SW 1271 (cell line): ENCODE data around the gene KREMEN1.
"Not testable (repeated sequence)": the region's sequence is repeated elsewhere in the genome, so short reads cannot be mapped to it uniquely, and the experiment has no call there.

Source experiments
- DNase-seq, 2 experiments: peaks; one replicate each; lab custom pipeline; 2025; lab: John Stamatoyannopoulos, UW

The KREMEN1 gene

GRCh38 chr22:29072979-29073617, at the start of gene KREMEN1:
Gene KREMEN1, plus strand, starts transcription at chr22:29073035. Its CDS starts 96 bp downstream, at chr22:29073131.
- no peak for DNase-seq

GRCh38 chr22:29023172-29023796, 49.6 kb upstream of the KREMEN1 start:
- DNase-seq: no peak

- DNase-seq: no peak
These were observed 46.3 kb upstream of the KREMEN1 start for GRCh38 chr22:29026579-29026978.

- no peak for DNase-seq
These were observed 44.4 kb upstream of the KREMEN1 start for GRCh38 chr22:29028468-29028867.

GRCh38 chr22:29029202-29030000, 43.4 kb upstream of the KREMEN1 start:
- no peak for DNase-seq

- DNase-seq: no peak
These were observed 42.7 kb upstream of the KREMEN1 start for GRCh38 chr22:29030016-29030617.

- peak; percentile 1 to 6 for DNase-seq
These were observed 42.1 kb upstream of the KREMEN1 start for GRCh38 chr22:29030618-29031226.

GRCh38 chr22:29031227-29032011, 41.4 kb upstream of the KREMEN1 start:
- peak; percentile 44 to 71 for DNase-seq

- DNase-seq: no peak
These were observed 40.8 kb upstream of the KREMEN1 start for GRCh38 chr22:29032014-29032475.

- DNase-seq: no peak
These were observed 40.3 kb upstream of the KREMEN1 start for GRCh38 chr22:29032584-29032983.

GRCh38 chr22:29037340-29037932, 35.4 kb upstream of the KREMEN1 start:
- no peak for DNase-seq

- no peak for DNase-seq
These were observed 33.7 kb upstream of the KREMEN1 start for GRCh38 chr22:29039148-29039547.

GRCh38 chr22:29039684-29040083, 33.2 kb upstream of the KREMEN1 start:
- DNase-seq: not testable (repeated sequence)

- peak; percentile 30 to 64 for DNase-seq
These were observed 32.2 kb upstream of the KREMEN1 start for GRCh38 chr22:29040385-29041275.

GRCh38 chr22:29041408-29041807, 31.4 kb upstream of the KREMEN1 start:
- no peak for DNase-seq

- DNase-seq: no peak
These were observed 28.8 kb upstream of the KREMEN1 start for GRCh38 chr22:29043906-29044575.

- DNase-seq: no peak
These were observed 28.1 kb upstream of the KREMEN1 start for GRCh38 chr22:29044657-29045176.

- no peak for DNase-seq
These were observed 23.8 kb upstream of the KREMEN1 start for GRCh38 chr22:29048822-29049654.
